ENCODE measurements around the gene GPR17.

DNA sequence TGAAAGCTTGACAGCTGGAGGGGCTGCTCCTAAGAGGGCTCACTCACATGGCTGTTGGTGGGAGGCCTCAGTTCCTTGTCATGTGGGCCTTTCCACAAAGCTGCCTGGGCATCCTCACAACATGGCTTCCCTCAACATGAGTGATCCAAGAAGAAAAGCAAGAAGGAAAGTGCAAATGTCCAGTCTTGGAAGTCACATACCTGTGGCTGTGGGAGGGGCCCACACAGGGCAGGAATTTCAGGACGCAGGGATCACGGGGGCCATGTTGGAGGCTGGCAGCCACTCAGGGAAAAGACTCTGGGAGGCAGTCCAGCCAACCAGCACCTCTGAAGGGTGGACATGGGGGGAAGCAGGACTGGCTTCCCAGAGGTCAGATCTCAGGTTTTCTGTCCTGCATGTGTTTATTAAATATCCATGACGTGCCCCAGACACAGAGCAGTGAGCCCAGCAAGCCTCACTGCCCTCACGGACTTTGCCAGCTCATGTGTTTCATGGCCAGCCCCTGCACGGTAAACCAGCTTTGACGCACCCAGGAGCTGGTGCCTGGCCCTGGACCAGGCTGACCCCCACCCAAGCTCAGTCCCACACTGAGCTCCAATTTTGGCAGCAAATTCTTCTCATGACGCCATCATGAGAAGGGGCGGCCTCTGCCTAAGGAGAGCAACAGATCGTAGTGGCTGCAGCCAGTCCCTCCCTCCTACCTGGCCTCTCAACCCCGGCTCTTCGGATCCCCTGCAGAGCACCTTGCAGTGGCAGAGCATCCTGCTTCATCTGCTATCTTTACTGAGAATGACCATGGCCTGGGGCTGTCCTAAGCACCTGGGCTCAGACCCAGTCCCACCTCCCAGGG, 34.7 kb upstream of the GPR17 start:
- TF ChIP-seq FOXO4 (CRISPR knock-in tag; IDR thresholded peaks at IDR 0.05) (no peak), ZFPM2 (CRISPR knock-in tag; IDR thresholded peaks at IDR 0.05) (no peak), MAZ (CRISPR knock-in tag; conservative IDR thresholded peaks at IDR 0.05 in 1 of 2, IDR thresholded peaks at IDR 0.05 in 1 of 2) (no peak), EGR1 (conservative IDR thresholded peaks at IDR 0.05) (no peak), ZNF239 (CRISPR knock-in tag; IDR thresholded peaks at IDR 0.05) (no peak), HIVEP1 (CRISPR knock-in tag; IDR thresholded peaks at IDR 0.05) (no peak), USF2 (CRISPR knock-in tag; IDR thresholded peaks at IDR 0.05) (no peak), FOS (IDR thresholded peaks at IDR 0.05; ENCODE audit: extremely low read depth, insufficient read length) (no peak), GTF2E2 (tag; IDR thresholded peaks at IDR 0.05) (no peak), POU5F1 (IDR thresholded peaks at IDR 0.05; ENCODE audit: borderline replicate concordance, low read depth, low read length, partially characterized antibody) (no peak)

All from K562 (cell line).